MCF 10A (cell line): ENCODE data around the gene B3GAT1. TPM values are rescaled to one million over a fixed set of nuclear protein-coding genes. Genes with fewer than 3 reads are reported as not detected.

ENCODE experiments used
- BruUV-seq: library from RNA; stranded (reverse); fragments of 400-500 nt; replicated peaks from 2 replicates; lab custom pipeline; 2021; lab: Mats Ljungman, UMichigan
- CTCF ChIA-PET: fragments of 300-600 bp; sonication (Branson Sonifier 250); formaldehyde crosslinking; extraction: SDS; loops from one replicate; lab custom pipeline; 2021; ENCODE audit warnings: antibody characterized with exemption, inconsistent platforms; lab: Yijun Ruan, JAX
- POLR2A ChIA-PET: fragments of 300-600, 350-650 bp; sonication (Branson Sonifier 250); formaldehyde crosslinking; extraction: SDS; loops from one replicate; lab custom pipeline; 2020; ENCODE audit warnings: antibody characterized with exemption, inconsistent platforms; lab: Yijun Ruan, JAX
- DNase-seq: peaks from one replicate; pipeline ENCODE4 v3.0.0-alpha.2; 2018; ENCODE audit not compliant: unreplicated experiment
- H3K27ac Mint-ChIP-seq: one replicate; pipeline ENCODE4 v1.8.0; 2022; ENCODE audit warnings: mild to moderate bottlenecking, low read depth, mixed read lengths; ENCODE audit not compliant: unreplicated experiment
- H3K27me3 Mint-ChIP-seq: one replicate; pipeline ENCODE4 v1.8.0; 2022; ENCODE audit warnings: mixed read lengths; ENCODE audit not compliant: insufficient read depth, unreplicated experiment
- H3K36me3 Mint-ChIP-seq: one replicate; pipeline ENCODE4 v1.8.0; 2022; ENCODE audit warnings: mild to moderate bottlenecking, moderate library complexity, mixed read lengths; ENCODE audit not compliant: insufficient read depth, unreplicated experiment
- H3K4me1 Mint-ChIP-seq: one replicate; pipeline ENCODE4 v1.8.0; 2022; ENCODE audit warnings: mixed read lengths; ENCODE audit not compliant: insufficient read depth, unreplicated experiment
- H3K4me3 Mint-ChIP-seq: one replicate; pipeline ENCODE4 v1.8.0; 2022; ENCODE audit warnings: mild to moderate bottlenecking, moderate library complexity, mixed read lengths; ENCODE audit not compliant: unreplicated experiment
- H3K9me3 Mint-ChIP-seq: one replicate; pipeline ENCODE4 v1.8.0; 2022; ENCODE audit warnings: mixed read lengths; ENCODE audit not compliant: unreplicated experiment
- intact Hi-C: fragments of 100-400 bp; cut with micrococcal nuclease; formaldehyde crosslinking; loops from 2 replicates; pipeline ENCODE4 v1.14.1; 2022
- total RNA-seq: library from RNA; stranded (reverse); gene quantifications from 2 replicates; pipeline ENCODE4 v1.2.3, GENCODE V29; 2022
- TF ChIP-seq, protein P1 (sequence below): fragments of 200-600 bp; IDR thresholded peaks from one replicate; pipeline ENCODE4 v1.8.0; 2022; ENCODE audit warnings: antibody characterized with exemption, mild to moderate bottlenecking; ENCODE audit not compliant: unreplicated experiment

Gene B3GAT1
- total RNA-seq, 1 experiment from 2014 or later, result not detected

DNA sequence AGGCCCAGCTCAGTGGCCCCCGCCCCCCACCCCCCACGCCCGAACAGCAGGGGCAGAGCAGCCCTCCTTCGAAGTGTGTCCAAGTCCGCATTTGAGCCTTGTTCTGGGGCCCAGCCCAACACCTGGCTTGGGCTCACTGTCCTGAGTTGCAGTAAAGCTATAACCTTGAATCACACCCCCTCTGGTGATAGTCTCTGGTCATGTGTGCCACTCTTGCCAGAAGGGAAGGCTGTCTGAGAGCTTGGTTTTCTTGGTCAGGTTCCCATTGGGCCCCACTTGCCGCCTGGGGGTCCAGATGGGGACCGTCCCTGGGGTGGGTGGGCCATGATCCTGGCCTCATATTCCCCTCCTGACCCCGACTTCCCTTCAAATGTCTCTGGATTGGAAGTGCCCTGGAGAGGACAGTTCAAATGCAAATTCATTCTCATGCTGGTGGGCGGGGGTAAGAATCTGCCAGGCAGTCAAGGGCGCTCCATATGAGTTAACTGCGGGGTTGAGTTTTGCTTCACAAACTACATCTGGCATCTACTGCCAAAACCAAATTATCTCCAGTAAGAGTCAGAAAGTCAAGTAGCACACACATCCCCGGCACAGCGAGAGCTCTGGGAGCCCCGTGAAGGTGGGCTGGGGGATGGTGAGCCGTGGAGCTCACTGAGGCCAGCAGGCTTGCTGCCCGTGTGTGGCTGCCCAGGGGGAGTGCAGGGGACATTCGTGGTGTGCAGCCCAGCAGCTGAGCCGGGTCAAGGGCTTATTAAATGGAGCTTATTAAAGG lies 35.7 kb downstream of the B3GAT1 start:
- intact Hi-C loops, result no loop called here
- Mint-ChIP-seq H3K27me3 (peaks cover 7% of the 10 kb centered on the region), H3K36me3 (no peaks in the 10 kb centered on the region), H3K4me3 (no peak overlapping the region), H3K9me3 (no peaks in the 10 kb centered on the region), H3K4me1 (no peaks in the 10 kb centered on the region), H3K27ac (no peak overlapping the region)
- DNase-seq, result no peak
- POLR2A ChIA-PET, result no interaction called here
- TF ChIP-seq, protein P1, sequence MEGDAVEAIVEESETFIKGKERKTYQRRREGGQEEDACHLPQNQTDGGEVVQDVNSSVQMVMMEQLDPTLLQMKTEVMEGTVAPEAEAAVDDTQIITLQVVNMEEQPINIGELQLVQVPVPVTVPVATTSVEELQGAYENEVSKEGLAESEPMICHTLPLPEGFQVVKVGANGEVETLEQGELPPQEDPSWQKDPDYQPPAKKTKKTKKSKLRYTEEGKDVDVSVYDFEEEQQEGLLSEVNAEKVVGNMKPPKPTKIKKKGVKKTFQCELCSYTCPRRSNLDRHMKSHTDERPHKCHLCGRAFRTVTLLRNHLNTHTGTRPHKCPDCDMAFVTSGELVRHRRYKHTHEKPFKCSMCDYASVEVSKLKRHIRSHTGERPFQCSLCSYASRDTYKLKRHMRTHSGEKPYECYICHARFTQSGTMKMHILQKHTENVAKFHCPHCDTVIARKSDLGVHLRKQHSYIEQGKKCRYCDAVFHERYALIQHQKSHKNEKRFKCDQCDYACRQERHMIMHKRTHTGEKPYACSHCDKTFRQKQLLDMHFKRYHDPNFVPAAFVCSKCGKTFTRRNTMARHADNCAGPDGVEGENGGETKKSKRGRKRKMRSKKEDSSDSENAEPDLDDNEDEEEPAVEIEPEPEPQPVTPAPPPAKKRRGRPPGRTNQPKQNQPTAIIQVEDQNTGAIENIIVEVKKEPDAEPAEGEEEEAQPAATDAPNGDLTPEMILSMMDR, result no peak
- CTCF ChIA-PET, result interaction anchor here (0.7 to 1.0 kb wide), 3 partner anchors 114 to 493 kb away, joined by 3 to 4 read pairs (median 3); no protein-coding TSS in a partner anchor
- no TSS peak for BruUV-seq

DNA sequence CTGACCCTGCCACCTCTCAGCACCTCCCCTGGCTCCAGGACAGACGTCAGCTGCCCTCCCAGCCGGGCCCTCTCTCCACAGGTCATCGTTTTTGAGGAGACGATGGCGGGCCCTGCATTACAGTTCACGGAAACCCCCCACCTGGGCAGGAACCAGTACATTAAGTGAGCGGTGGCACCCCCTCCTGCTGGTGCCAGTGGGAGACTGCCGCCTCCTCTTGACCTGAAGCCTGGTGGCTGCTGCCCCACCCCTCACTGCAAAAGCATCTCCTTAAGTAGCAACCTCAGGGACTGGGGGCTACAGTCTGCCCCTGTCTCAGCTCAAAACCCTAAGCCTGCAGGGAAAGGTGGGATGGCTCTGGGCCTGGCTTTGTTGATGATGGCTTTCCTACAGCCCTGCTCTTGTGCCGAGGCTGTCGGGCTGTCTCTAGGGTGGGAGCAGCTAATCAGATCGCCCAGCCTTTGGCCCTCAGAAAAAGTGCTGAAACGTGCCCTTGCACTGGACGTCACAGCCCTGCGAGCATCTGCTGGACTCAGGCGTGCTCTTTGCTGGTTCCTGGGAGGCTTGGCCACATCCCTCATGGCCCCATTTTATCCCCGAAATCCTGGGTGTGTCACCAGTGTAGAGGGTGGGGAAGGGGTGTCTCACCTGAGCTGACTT lies 37.0 kb downstream of the B3GAT1 start:
- no peaks in the 10 kb centered on the region for H3K4me1 Mint-ChIP-seq
- peaks cover 2% of the 10 kb centered on the region for H3K27me3 Mint-ChIP-seq
- H3K9me3 Mint-ChIP-seq, result no peaks in the 10 kb centered on the region
- intact Hi-C loops, result no loop called here
- CTCF ChIA-PET, result interaction anchor here (1.1 to 1.7 kb wide), 2 partner anchors 15 to 42 kb away, joined by 3 to 6 read pairs; no protein-coding TSS in a partner anchor
- no TSS peak for BruUV-seq
- H3K36me3 Mint-ChIP-seq, result no peaks in the 10 kb centered on the region
- TF ChIP-seq, protein P1, result no peak
- no peak overlapping the region for H3K27ac Mint-ChIP-seq
- no peak overlapping the region for H3K4me3 Mint-ChIP-seq
- POLR2A ChIA-PET, result no interaction called here
- no peak for DNase-seq

- TF ChIP-seq, protein P1, result no peak
- intact Hi-C loops, result no loop called here
- no peaks in the 10 kb centered on the region for H3K27me3 Mint-ChIP-seq
- no TSS peak for BruUV-seq
- no peak for DNase-seq
- CTCF ChIA-PET, result interaction anchor here (1.1 to 1.7 kb wide), 2 partner anchors 14 to 42 kb away, joined by 3 to 6 read pairs; no protein-coding TSS in a partner anchor
- H3K9me3 Mint-ChIP-seq, result no peaks in the 10 kb centered on the region
- no peaks in the 10 kb centered on the region for H3K4me1 Mint-ChIP-seq
- POLR2A ChIA-PET, result no interaction called here
- no peak overlapping the region for H3K4me3 Mint-ChIP-seq
- no peaks in the 10 kb centered on the region for H3K36me3 Mint-ChIP-seq
- no peak overlapping the region for H3K27ac Mint-ChIP-seq
These were observed 37.9 kb downstream of the B3GAT1 start for GRCh38 chr11:134374171-134374570.

- intact Hi-C loops, result no loop called here
- Mint-ChIP-seq H3K4me3 (no peak overlapping the region), H3K27me3 (no peaks in the 10 kb centered on the region), H3K36me3 (no peaks in the 10 kb centered on the region), H3K9me3 (no peaks in the 10 kb centered on the region), H3K27ac (no peak overlapping the region), H3K4me1 (no peaks in the 10 kb centered on the region)
- no peak for DNase-seq
- TF ChIP-seq, protein P1, result no peak
- CTCF ChIA-PET, result interaction anchor here (1.7 kb wide), 1 partner anchor 14 kb away, joined by 6 read pairs; no protein-coding TSS in a partner anchor
- POLR2A ChIA-PET, result no interaction called here
- BruUV-seq, result no TSS peak
These were observed 38.4 kb downstream of the B3GAT1 start for GRCh38 chr11:134373591-134374052.
